H9 (cell line): Measurements from ENCODE around the gene NHSL2. TPM values are rescaled to one million over a fixed set of nuclear protein-coding genes. Genes with fewer than 3 reads are reported as not detected.

Source experiments
- DNase-seq: peaks from one replicate; pipeline ENCODE4 v3.0.0-alpha.2; 2017
- H2AFZ ChIP-seq: one replicate; pipeline ENCODE4 v1.6.1; 2013; ENCODE audit warnings: mild to moderate bottlenecking, low read length, control low read depth, moderate library complexity
- H2AK5ac ChIP-seq: 2 replicates; pipeline ENCODE4 v1.6.1; 2013; ENCODE audit warnings: low read length, control low read depth, mixed read lengths; ENCODE audit not compliant: insufficient read length
- H2BK120ac ChIP-seq: one replicate; pipeline ENCODE4 v1.6.1; 2013; ENCODE audit warnings: low read depth, mild to moderate bottlenecking, low read length, control low read depth, inconsistent platforms; ENCODE audit not compliant: poor library complexity, severe bottlenecking
- H2BK12ac ChIP-seq: 2 replicates; pipeline ENCODE4 v1.6.1; 2013; ENCODE audit warnings: low read length, control low read depth, mixed read lengths, low read depth; ENCODE audit not compliant: insufficient read length
- H2BK15ac ChIP-seq: 2 replicates; pipeline ENCODE4 v1.6.1; 2013; ENCODE audit warnings: low read depth, low read length, control low read depth
- H2BK20ac ChIP-seq: one replicate; pipeline ENCODE4 v1.6.1; 2013; ENCODE audit warnings: low read depth, mild to moderate bottlenecking, low read length, control low read depth, inconsistent platforms; ENCODE audit not compliant: poor library complexity, severe bottlenecking
- H2BK5ac ChIP-seq: 2 replicates; pipeline ENCODE4 v1.6.1; 2013; ENCODE audit warnings: low read length, control low read depth, mixed read lengths; ENCODE audit not compliant: insufficient read length
- H3K14ac ChIP-seq: 2 replicates; pipeline ENCODE4 v1.6.1; 2013; ENCODE audit warnings: low read length, control low read depth; ENCODE audit not compliant: insufficient read depth
- H3K18ac ChIP-seq: 2 replicates; pipeline ENCODE4 v1.6.1; 2013; ENCODE audit warnings: low read depth, mild to moderate bottlenecking, mixed read lengths, low read length, control low read depth; ENCODE audit not compliant: insufficient read length
- H3K23ac ChIP-seq: 2 replicates; pipeline ENCODE4 v1.6.1; 2013; ENCODE audit warnings: low read length, control low read depth, mixed read lengths, low read depth; ENCODE audit not compliant: insufficient read length
- H3K23me2 ChIP-seq: 2 replicates; pipeline ENCODE4 v1.6.1; 2013; ENCODE audit warnings: low read depth, mild to moderate bottlenecking, mixed read lengths, low read length, control low read depth; ENCODE audit not compliant: insufficient read length, poor library complexity, severe bottlenecking
- H3K27ac ChIP-seq: 2 replicates; pipeline ENCODE4 v1.5.1; 2013; ENCODE audit warnings: low read length, control low read depth, mixed read lengths, low read depth; ENCODE audit not compliant: insufficient read length
- H3K27me3 ChIP-seq: 2 replicates; pipeline ENCODE4 v1.6.1; 2013; ENCODE audit warnings: low read length, control low read depth, inconsistent platforms; ENCODE audit not compliant: insufficient read depth
- H3K4ac ChIP-seq: 2 replicates; pipeline ENCODE4 v1.6.1; 2013; ENCODE audit warnings: low read depth, mild to moderate bottlenecking, control low read depth, inconsistent platforms, low read length, moderate library complexity
- H3K4me1 ChIP-seq: 2 replicates; pipeline ENCODE4 v1.6.1; 2013; ENCODE audit warnings: low read length, control low read depth, inconsistent platforms; ENCODE audit not compliant: insufficient read depth
- H3K4me2 ChIP-seq: 2 replicates; pipeline ENCODE4 v1.6.1; 2013; ENCODE audit warnings: low read length, control low read depth, mixed read lengths; ENCODE audit not compliant: insufficient read length, insufficient read depth
- H3K56ac ChIP-seq: 2 replicates; pipeline ENCODE4 v1.6.1; 2013; ENCODE audit warnings: low read depth, mild to moderate bottlenecking, mixed read lengths, low read length, control low read depth; ENCODE audit not compliant: insufficient read length
- H3K79me1 ChIP-seq: 2 replicates; pipeline ENCODE4 v1.6.1; 2013; ENCODE audit warnings: low read depth, mild to moderate bottlenecking, moderate library complexity, low read length, control low read depth, inconsistent platforms; ENCODE audit not compliant: insufficient read depth, poor library complexity, severe bottlenecking
- H3K79me2 ChIP-seq: 2 replicates; pipeline ENCODE4 v1.6.1; 2013; ENCODE audit warnings: low read length, control low read depth, inconsistent platforms; ENCODE audit not compliant: insufficient read depth
- H3K9ac ChIP-seq: 2 replicates; pipeline ENCODE4 v1.6.1; 2013; ENCODE audit warnings: low read length, control low read depth, mixed read lengths; ENCODE audit not compliant: insufficient read length; ENCODE audit errors: extremely low read depth
- H3K9me3 ChIP-seq: one replicate; pipeline ENCODE4 v1.6.1; 2013; ENCODE audit warnings: low read depth, low read length, inconsistent platforms; ENCODE audit not compliant: control insufficient read depth
- H3T11ph ChIP-seq: one replicate; pipeline ENCODE4 v1.6.1; 2013; ENCODE audit warnings: mild to moderate bottlenecking, low read length, control low read depth, inconsistent platforms
- H4K20me1 ChIP-seq: one replicate; pipeline ENCODE4 v1.6.1; 2013; ENCODE audit not compliant: control insufficient read depth, insufficient read length, insufficient read depth
- H4K5ac ChIP-seq: 2 replicates; pipeline ENCODE4 v1.6.1; 2013; ENCODE audit warnings: low read depth, mild to moderate bottlenecking, mixed read lengths, low read length, control low read depth; ENCODE audit not compliant: insufficient read length
- H4K8ac ChIP-seq: replicated peaks from 2 replicates; pipeline ENCODE4 v1.6.1; 2013; ENCODE audit warnings: low read length, control low read depth, mixed read lengths, low read depth; ENCODE audit not compliant: insufficient read length
- H4K91ac ChIP-seq: 2 replicates; pipeline ENCODE4 v1.6.1; 2013; ENCODE audit warnings: low read depth, mild to moderate bottlenecking, moderate library complexity, mixed read lengths, low read length, control low read depth; ENCODE audit not compliant: insufficient read length
- H3K27ac Mint-ChIP-seq, 3 experiments: 2 replicates in 2 of 3; 3 replicates in 1 of 3; pipeline ENCODE4 v1.8.0; 2020 to 2021; ENCODE audit warnings: mixed read lengths in 3 of 3, mild to moderate bottlenecking in 1 of 3, moderate library complexity in 1 of 3
- H3K27me3 Mint-ChIP-seq: 2 replicates; pipeline ENCODE4 v1.8.0; 2021; ENCODE audit warnings: low read depth, mild to moderate bottlenecking, moderate library complexity, mixed read lengths
- H3K36me3 Mint-ChIP-seq, 3 experiments: 2 replicates in 2 of 3; 3 replicates in 1 of 3; pipeline ENCODE4 v1.8.0; 2020 to 2021; ENCODE audit warnings: low read depth in 3 of 3, mixed read lengths in 3 of 3; ENCODE audit not compliant: insufficient read depth in 1 of 3
- H3K4me1 Mint-ChIP-seq, 2 experiments: 2 replicates each; pipeline ENCODE4 v1.8.0; 2020; ENCODE audit warnings: mixed read lengths in 2 of 2
- H3K4me3 Mint-ChIP-seq, 2 experiments: 2 replicates in 1 of 2; 3 replicates in 1 of 2; pipeline ENCODE4 v1.8.0; 2020 to 2021; ENCODE audit warnings: mild to moderate bottlenecking in 2 of 2, mixed read lengths in 2 of 2, moderate library complexity in 1 of 2
- H3K9me3 Mint-ChIP-seq, 2 experiments: 2 replicates in 1 of 2; 3 replicates in 1 of 2; pipeline ENCODE4 v1.8.0; 2020; ENCODE audit warnings: mild to moderate bottlenecking in 2 of 2, mixed read lengths in 2 of 2, moderate library complexity in 1 of 2
- WGBS: extraction: QIAGEN DNeasy Blood & Tissue Kit; methylation state at CpG from one replicate; pipeline ENCODE4 v1.1.7; 2013; ENCODE audit warnings: missing lambda C conversion rate, low lambda C conversion rate, mixed read lengths; ENCODE audit not compliant: insufficient read length; ENCODE audit errors: extremely low coverage; 5-methylcytosine and 5-hydroxymethylcytosine counted together
- total RNA-seq: library from RNA; stranded (reverse); gene quantifications from 2 replicates; pipeline ENCODE4 v1.2.1, GENCODE V29; 2021
- TF ChIP-seq, protein P1 (sequence below): fragments of 200-600 bp; sonication (generic); conservative IDR thresholded peaks from 3 replicates; pipeline ENCODE4 v1.8.0; 2021; ENCODE audit warnings: antibody characterized with exemption, mild to moderate bottlenecking

NHSL2 gene
- total RNA-seq, 1 experiment from 2014 or later = 6.4 TPM

DNA sequence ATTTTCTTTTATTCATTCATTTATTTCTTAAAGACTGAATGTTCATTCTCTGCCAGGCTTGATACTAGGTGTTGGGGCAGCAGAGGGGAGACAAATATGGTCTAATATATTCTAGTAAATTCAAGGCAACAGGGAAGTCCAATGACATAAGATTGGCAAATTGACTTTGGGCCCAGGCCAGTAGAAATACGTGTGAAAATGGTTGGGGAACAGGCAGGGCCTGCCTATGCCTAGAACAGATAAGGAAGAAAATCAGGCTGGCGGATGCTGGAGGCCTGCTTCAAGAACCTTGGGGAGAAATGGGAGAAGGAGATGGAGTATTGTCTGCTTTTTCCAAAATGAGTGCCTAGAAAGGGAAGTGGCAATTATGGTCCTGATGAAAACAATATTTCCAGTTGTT is 112.4 kb downstream of the NHSL2 start:
- Mint-ChIP-seq H3K27ac (no peak overlapping the region), H3K27me3 (peaks cover 2% of the 10 kb centered on the region), H3K36me3 (peaks cover 0 to 16% (median 11%) of the 10 kb centered on the region in 3 experiments; a peak in 5 of 7 replicates), H3K4me1 (peaks cover 6 to 9% of the 10 kb centered on the region in 2 experiments), H3K4me3 (no peak overlapping the region), H3K9me3 (peaks cover 68 to 70% of the 10 kb centered on the region in 2 experiments)
- H3K14ac ChIP-seq = no peak overlapping the region
- H3K79me1 ChIP-seq = no peaks in the 10 kb centered on the region
- H4K20me1 ChIP-seq = no peaks in the 10 kb centered on the region
- TF ChIP-seq, protein P1, sequence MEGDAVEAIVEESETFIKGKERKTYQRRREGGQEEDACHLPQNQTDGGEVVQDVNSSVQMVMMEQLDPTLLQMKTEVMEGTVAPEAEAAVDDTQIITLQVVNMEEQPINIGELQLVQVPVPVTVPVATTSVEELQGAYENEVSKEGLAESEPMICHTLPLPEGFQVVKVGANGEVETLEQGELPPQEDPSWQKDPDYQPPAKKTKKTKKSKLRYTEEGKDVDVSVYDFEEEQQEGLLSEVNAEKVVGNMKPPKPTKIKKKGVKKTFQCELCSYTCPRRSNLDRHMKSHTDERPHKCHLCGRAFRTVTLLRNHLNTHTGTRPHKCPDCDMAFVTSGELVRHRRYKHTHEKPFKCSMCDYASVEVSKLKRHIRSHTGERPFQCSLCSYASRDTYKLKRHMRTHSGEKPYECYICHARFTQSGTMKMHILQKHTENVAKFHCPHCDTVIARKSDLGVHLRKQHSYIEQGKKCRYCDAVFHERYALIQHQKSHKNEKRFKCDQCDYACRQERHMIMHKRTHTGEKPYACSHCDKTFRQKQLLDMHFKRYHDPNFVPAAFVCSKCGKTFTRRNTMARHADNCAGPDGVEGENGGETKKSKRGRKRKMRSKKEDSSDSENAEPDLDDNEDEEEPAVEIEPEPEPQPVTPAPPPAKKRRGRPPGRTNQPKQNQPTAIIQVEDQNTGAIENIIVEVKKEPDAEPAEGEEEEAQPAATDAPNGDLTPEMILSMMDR = no peak
- no peak overlapping the region for H3K23ac ChIP-seq
- H2BK12ac ChIP-seq = no peak overlapping the region
- H3K4me2 ChIP-seq = no peak overlapping the region
- no peak overlapping the region for H3K18ac ChIP-seq
- H2AK5ac ChIP-seq = no peak overlapping the region
- H3K27ac ChIP-seq = no peak overlapping the region
- no peak overlapping the region for H4K8ac ChIP-seq
- H3K4ac ChIP-seq = no peak overlapping the region
- no peaks in the 10 kb centered on the region for H3K4me1 ChIP-seq
- H3K27me3 ChIP-seq = no peaks in the 10 kb centered on the region; the same call in 1 of the 2 replicates
- H2BK5ac ChIP-seq = no peak overlapping the region
- H3K23me2 ChIP-seq = no peaks in the 10 kb centered on the region
- WGBS = no CpG with 5 or more reads among the region's 2 CpGs
- H3K9me3 ChIP-seq = peaks cover 10% of the 10 kb centered on the region
- H3K9ac ChIP-seq = no peak overlapping the region
- no peak for DNase-seq
- no peak overlapping the region for H2BK15ac ChIP-seq
- H4K91ac ChIP-seq = no peak overlapping the region
- no peak overlapping the region for H4K5ac ChIP-seq
- no peak overlapping the region for H3T11ph ChIP-seq
- H2BK120ac ChIP-seq = no peak overlapping the region
- H2AFZ ChIP-seq = no peak overlapping the region
- no peak overlapping the region for H3K56ac ChIP-seq
- no peak overlapping the region for H2BK20ac ChIP-seq
- H3K79me2 ChIP-seq = no peaks in the 10 kb centered on the region
